HCT116 (cell line): Measurements from ENCODE around the gene TUBB1. TPM values are rescaled to one million over a fixed set of nuclear protein-coding genes. Genes with fewer than 3 reads are reported as not detected.

Source experiments
- ATAC-seq: fragments of 200-7000 bp; cut with Tn5 transposase; 2 replicates; pipeline ENCODE4 v1.9.1; 2020; ENCODE audit warnings: mild to moderate bottlenecking, moderate library complexity
- BruUV-seq: library from RNA; stranded (reverse); fragments of 400-500 nt; replicated peaks from 2 replicates; lab custom pipeline; 2021; lab: Mats Ljungman, UMichigan
- CTCF ChIA-PET: fragments of 300-600 bp; sonication (Branson Sonifier 250); formaldehyde crosslinking; loops from one replicate; lab custom pipeline; 2021; ENCODE audit warnings: antibody characterized with exemption; lab: Charles Lee
- POLR2A ChIA-PET: fragments of 300-600, 350-600 bp; sonication (Branson Sonifier 250); formaldehyde crosslinking; loops from one replicate; lab custom pipeline; 2021; ENCODE audit warnings: antibody characterized with exemption; lab: Charles Lee
- RAD21 ChIA-PET, 2 experiments: fragments of 300-600 bp; sonication (Branson Sonifier 250); formaldehyde crosslinking; loops; one replicate each; lab custom pipeline; 2023; ENCODE audit warnings: low total read pairs in 2 of 2; ENCODE audit not compliant: uncharacterized antibody in 2 of 2, unreplicated experiment in 2 of 2, low non-redundant PET in 1 of 2; lab: Charles Lee
- DNase-seq: peaks from one replicate; pipeline ENCODE4 v3.0.0-alpha.2; 2010; ENCODE audit warnings: low read depth, low spot score
- H2AFZ ChIP-seq: fragments of 200-600 bp; shearing (Covaris generic), sonication (generic); 2 replicates; pipeline ENCODE4 v1.6.1; 2017; ENCODE audit warnings: low read depth, mixed run types, mixed read lengths, antibody characterized with exemption, low read length; ENCODE audit not compliant: poor library complexity, severe bottlenecking
- H3K27ac ChIP-seq: 2 replicates; pipeline ENCODE4 v1.5.1; 2012; ENCODE audit warnings: low read depth, low read length
- H3K27me3 ChIP-seq: fragments of 200-600 bp; sonication (generic); 2 replicates; pipeline ENCODE4 v1.6.1; 2016; ENCODE audit warnings: mixed run types, low read length, mixed read lengths; ENCODE audit not compliant: insufficient read depth
- H3K36me3 ChIP-seq, 2 experiments: fragments of 200-500 bp in 1 of 2; fragments of 200-600 bp in 1 of 2; sonication (Bioruptor generic) in 1 of 2; sonication (generic) in 1 of 2; 2 replicates each; pipeline versions ENCODE4 v1.5.1 to v1.6.1; 2014 to 2016; ENCODE audit warnings: low read length in 2 of 2, inconsistent platforms in 1 of 2, mixed read lengths in 1 of 2, mixed run types in 1 of 2; ENCODE audit not compliant: insufficient read depth in 2 of 2, control insufficient read depth in 1 of 2
- H3K4me1 ChIP-seq, 2 experiments: fragments of 200-600 bp in 1 of 2; sonication (generic) in 1 of 2; 2 replicates each; pipeline versions ENCODE4 v1.5.1 to v1.6.1; 2012 to 2017; ENCODE audit warnings: low read length in 2 of 2, inconsistent platforms in 1 of 2, mild to moderate bottlenecking in 1 of 2, mixed read lengths in 1 of 2, mixed run types in 1 of 2, moderate library complexity in 1 of 2; ENCODE audit not compliant: insufficient read depth in 2 of 2, control insufficient read depth in 1 of 2
- H3K4me2 ChIP-seq: fragments of 200-600 bp; sonication (generic); 2 replicates; pipeline ENCODE4 v1.6.1; 2017; ENCODE audit warnings: mixed run types, low read length, mixed read lengths
- H3K4me3 ChIP-seq, 2 experiments: fragments of 200-600 bp in 1 of 2; sonication (generic) in 1 of 2; replicated peaks in 1 of 2; 2 replicates each; pipeline ENCODE4 v1.5.1; 2011 to 2016; ENCODE audit warnings: low read length in 2 of 2, control low read depth in 1 of 2, low read depth in 1 of 2, mild to moderate bottlenecking in 1 of 2, mixed read lengths in 1 of 2, mixed run types in 1 of 2
- H3K79me2 ChIP-seq: fragments of 200-600 bp; sonication (generic); 2 replicates; pipeline ENCODE4 v1.6.1; 2017; ENCODE audit warnings: mild to moderate bottlenecking, mixed run types, low read length, moderate library complexity, mixed read lengths; ENCODE audit not compliant: insufficient read depth
- H3K9ac ChIP-seq: fragments of 200-600 bp; sonication (generic); 2 replicates; pipeline ENCODE4 v1.6.1; 2016; ENCODE audit warnings: low read length, mixed read lengths
- H3K9me2 ChIP-seq: fragments of 200-600 bp; sonication (generic), shearing (Covaris generic); 2 replicates; pipeline ENCODE4 v1.6.1; 2017; ENCODE audit warnings: mixed run types, mild to moderate bottlenecking, moderate library complexity; ENCODE audit not compliant: insufficient read depth
- H3K9me3 ChIP-seq, 2 experiments: fragments of 200-500 bp in 1 of 2; fragments of 200-600 bp in 1 of 2; sonication (Bioruptor generic) in 1 of 2; sonication (generic) in 1 of 2; 2 replicates each; pipeline ENCODE4 v1.6.1; 2014 to 2017; ENCODE audit warnings: low read length in 2 of 2, mixed read lengths in 2 of 2, inconsistent platforms in 1 of 2, low read depth in 1 of 2, mild to moderate bottlenecking in 1 of 2, mixed run types in 1 of 2, moderate library complexity in 1 of 2; ENCODE audit not compliant: control insufficient read depth in 1 of 2, insufficient read depth in 1 of 2
- H4K20me1 ChIP-seq: fragments of 200-600 bp; sonication (generic), shearing (Covaris generic); 2 replicates; pipeline ENCODE4 v1.6.1; 2017; ENCODE audit warnings: mixed run types, mild to moderate bottlenecking, moderate library complexity; ENCODE audit not compliant: insufficient read depth
- CBX3 ChIP-seq: IDR thresholded peaks from 2 replicates; pipeline ENCODE4 v1.6.1; 2012; ENCODE audit warnings: low read depth
- EGR1 ChIP-seq: IDR thresholded peaks from 2 replicates; pipeline ENCODE4 v1.6.1; 2012; ENCODE audit warnings: low read depth
- ELF1 ChIP-seq: IDR thresholded peaks from 2 replicates; pipeline ENCODE4 v1.6.1; 2012; ENCODE audit warnings: low read depth, borderline replicate concordance
- EZH2phosphoT487 ChIP-seq: fragments of 200-600 bp; IDR thresholded peaks from 2 replicates; pipeline ENCODE4 v1.6.1; 2018; ENCODE audit warnings: antibody characterized with exemption, borderline replicate concordance
- FOSL1 ChIP-seq: IDR thresholded peaks from 2 replicates; pipeline ENCODE4 v1.6.1; 2012; ENCODE audit warnings: low read depth
- POLR2A ChIP-seq: IDR thresholded peaks from 2 replicates; pipeline ENCODE4 v1.7.0; 2011; ENCODE audit warnings: borderline replicate concordance; ENCODE audit not compliant: insufficient read depth, insufficient read length; ENCODE audit errors: extremely low read depth
- POLR2AphosphoS5 ChIP-seq: IDR thresholded peaks from 2 replicates; pipeline ENCODE4 v1.6.1; 2011; ENCODE audit warnings: mild to moderate bottlenecking, low read depth, low read length, moderate library complexity
- RAD21 ChIP-seq: IDR thresholded peaks from 2 replicates; pipeline ENCODE4 v1.6.1; 2012; ENCODE audit warnings: low read depth, mild to moderate bottlenecking
- SIN3A ChIP-seq: IDR thresholded peaks from 2 replicates; pipeline ENCODE4 v1.6.1; 2012; ENCODE audit warnings: low read depth
- SP1 ChIP-seq: IDR thresholded peaks from 2 replicates; pipeline ENCODE4 v1.6.1; 2012; ENCODE audit warnings: low read depth
- ZFX ChIP-seq: fragments of 450-650 bp; IDR thresholded peaks from 2 replicates; pipeline ENCODE4 v1.6.1; 2017
- ZNF274 ChIP-seq: fragments of 200-500 bp; sonication (Bioruptor generic); IDR thresholded peaks from 2 replicates; pipeline ENCODE4 v1.6.1; 2014; ENCODE audit warnings: mild to moderate bottlenecking, low read depth, low read length, inconsistent platforms
- intact Hi-C: fragments of 100-400 bp; cut with micrococcal nuclease; formaldehyde crosslinking; loops from 2 replicates; pipeline ENCODE4 v1.10.0; 2022
- total RNA-seq: library from RNA; stranded (reverse); gene quantifications from one replicate; pipeline ENCODE4 v1.2.1, GENCODE V29; 2021; ENCODE audit not compliant: unreplicated experiment
- TF ChIP-seq, protein P1 (sequence below): IDR thresholded peaks from 2 replicates; pipeline ENCODE4 v1.6.1; 2011; ENCODE audit warnings: mild to moderate bottlenecking, low read length, moderate library complexity; ENCODE audit not compliant: insufficient replicate concordance; ENCODE audit errors: extremely low read depth
- TF ChIP-seq, protein P2 (sequence below): IDR thresholded peaks from 2 replicates; pipeline ENCODE4 v1.6.1; 2012
- TF ChIP-seq, protein P3 (sequence below): IDR thresholded peaks from 2 replicates; pipeline ENCODE4 v1.6.1; 2012

The TUBB1 gene
- total RNA-seq, 1 experiment from 2014 or later: not detected

DNA sequence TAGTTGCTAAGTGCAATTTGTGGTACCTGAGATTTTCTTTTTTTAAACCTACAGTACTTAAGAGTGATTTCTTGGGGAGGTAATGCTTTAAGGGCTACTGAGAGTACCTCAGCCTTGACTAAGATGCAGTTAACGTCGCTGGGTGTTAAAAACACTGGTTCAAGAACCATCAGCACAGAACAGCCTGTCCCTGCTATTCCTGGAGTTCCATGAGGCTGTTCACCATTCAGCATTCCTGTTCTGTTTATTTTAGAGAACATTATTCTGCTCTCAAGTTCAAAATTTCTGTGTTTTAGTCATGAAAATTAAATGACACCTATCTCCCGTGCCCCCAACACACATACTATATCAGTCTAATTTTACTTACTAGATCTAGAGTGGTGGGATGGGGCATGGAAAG is 25.1 kb downstream of the TUBB1 start (continued):
- TF ChIP-seq POLR2AphosphoS5 (no peak), EGR1 (no peak), SP1 (no peak), FOSL1 (no peak), RAD21 (no peak), ZFX (no peak), EZH2phosphoT487 (no peak)
- TF ChIP-seq, protein P1, sequence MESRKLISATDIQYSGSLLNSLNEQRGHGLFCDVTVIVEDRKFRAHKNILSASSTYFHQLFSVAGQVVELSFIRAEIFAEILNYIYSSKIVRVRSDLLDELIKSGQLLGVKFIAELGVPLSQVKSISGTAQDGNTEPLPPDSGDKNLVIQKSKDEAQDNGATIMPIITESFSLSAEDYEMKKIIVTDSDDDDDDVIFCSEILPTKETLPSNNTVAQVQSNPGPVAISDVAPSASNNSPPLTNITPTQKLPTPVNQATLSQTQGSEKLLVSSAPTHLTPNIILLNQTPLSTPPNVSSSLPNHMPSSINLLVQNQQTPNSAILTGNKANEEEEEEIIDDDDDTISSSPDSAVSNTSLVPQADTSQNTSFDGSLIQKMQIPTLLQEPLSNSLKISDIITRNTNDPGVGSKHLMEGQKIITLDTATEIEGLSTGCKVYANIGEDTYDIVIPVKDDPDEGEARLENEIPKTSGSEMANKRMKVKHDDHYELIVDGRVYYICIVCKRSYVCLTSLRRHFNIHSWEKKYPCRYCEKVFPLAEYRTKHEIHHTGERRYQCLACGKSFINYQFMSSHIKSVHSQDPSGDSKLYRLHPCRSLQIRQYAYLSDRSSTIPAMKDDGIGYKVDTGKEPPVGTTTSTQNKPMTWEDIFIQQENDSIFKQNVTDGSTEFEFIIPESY: no peak

DNA sequence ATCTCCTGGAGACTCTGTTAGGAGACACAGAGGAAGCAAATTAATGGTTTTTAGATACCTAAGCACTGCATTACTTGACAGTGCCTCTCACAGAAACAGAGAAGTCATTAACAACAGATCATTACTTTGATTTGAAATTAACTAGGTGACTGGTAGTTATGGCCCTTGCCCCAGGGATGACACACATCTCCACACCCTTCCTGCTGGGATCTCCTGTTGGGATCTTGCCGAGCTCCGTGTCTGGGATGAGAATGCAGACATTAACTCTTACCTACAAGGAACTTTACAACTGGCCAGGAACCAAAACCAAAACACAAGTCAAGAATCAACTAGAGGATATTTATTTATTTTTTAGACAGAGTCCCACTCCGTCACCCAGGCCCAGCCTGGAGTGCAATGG is 25.6 kb downstream of the TUBB1 start:
- Histone ChIP-seq H3K4me1 (peaks cover 15 to 24% of the 10 kb centered on the region in 2 experiments), H3K9me3 (no peaks in the 10 kb centered on the region), H3K36me3 (peaks cover 0 to 12% of the 10 kb centered on the region in 2 experiments; a peak in 3 of 4 replicates), H4K20me1 (no peaks in the 10 kb centered on the region), H3K9me2 (no peaks in the 10 kb centered on the region), H2AFZ (no peak overlapping the region), H3K79me2 (peaks cover 28% of the 10 kb centered on the region), H3K27me3 (no peaks in the 10 kb centered on the region), H3K4me3 (no peak overlapping the region), H3K4me2 (no peak overlapping the region), H3K9ac (no peak overlapping the region), H3K27ac (no peak overlapping the region)
- DNase-seq (no peak), ATAC-seq (no peak)
- BruUV-seq: no TSS peak
- RAD21 ChIA-PET: no interaction called here
- intact Hi-C loops: no loop called here
- TF ChIP-seq SIN3A (no peak), ELF1 (no peak), FOSL1 (no peak), POLR2A (no peak), CBX3 (no peak), ZNF274 (no peak), EGR1 (no peak), ZFX (no peak)
- TF ChIP-seq, protein P2, sequence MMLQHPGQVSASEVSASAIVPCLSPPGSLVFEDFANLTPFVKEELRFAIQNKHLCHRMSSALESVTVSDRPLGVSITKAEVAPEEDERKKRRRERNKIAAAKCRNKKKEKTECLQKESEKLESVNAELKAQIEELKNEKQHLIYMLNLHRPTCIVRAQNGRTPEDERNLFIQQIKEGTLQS: no peak
- TF ChIP-seq, protein P3, sequence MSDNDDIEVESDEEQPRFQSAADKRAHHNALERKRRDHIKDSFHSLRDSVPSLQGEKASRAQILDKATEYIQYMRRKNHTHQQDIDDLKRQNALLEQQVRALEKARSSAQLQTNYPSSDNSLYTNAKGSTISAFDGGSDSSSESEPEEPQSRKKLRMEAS: no peak
- POLR2A ChIA-PET: no interaction called here
- CTCF ChIA-PET: no interaction called here
